Pancreas (tissue), 10 donors: Measurements from ENCODE around the gene SLC12A9. TPM values are rescaled to one million over a fixed set of nuclear protein-coding genes. Genes with fewer than 3 reads are reported as not detected.
A peak's percentile ranks its signal among the peaks of the same experiment; 100 is the strongest.

Experiments
- ATAC-seq, 4 donors: fragments of 200-7000 bp; cut with Tn5 transposase; one replicate each; pipeline versions ENCODE4 v1.8.0 to v1.9.1; 2020; ENCODE audit warnings: mild to moderate bottlenecking in 4 of 4, moderate library complexity in 4 of 4
- DNase-seq, 6 donors: peaks; one replicate each; pipeline ENCODE4 v3.0.0-alpha.2; 2020
- FAIRE-seq: peaks from 2 replicates; lab custom pipeline; 2012; peaks lifted over from hg19 to GRCh38; lab: Jason Lieb, UNC
- H3K27ac ChIP-seq, 4 donors: fragments of 200-600 bp; sonication (generic); 1 replicate in 3 of 4; 2 replicates in 1 of 4; pipeline versions ENCODE4 v1.5.0 to v1.8.0; 2020
- H3K27me3 ChIP-seq, 4 donors: fragments of 200-600 bp; one replicate each; pipeline ENCODE4 v1.8.0; 2021
- H3K36me3 ChIP-seq, 3 donors: fragments of 200-600 bp; sonication (generic) in 1 of 3; one replicate each; pipeline versions ENCODE4 v1.5.0 to v1.8.0; 2020 to 2021
- H3K4me1 ChIP-seq, 3 donors: fragments of 200-600 bp; one replicate each; pipeline ENCODE4 v1.8.0; 2021
- H3K4me3 ChIP-seq, 4 donors: fragments of 200-600 bp; sonication (generic) in 2 of 4; one replicate each; pipeline versions ENCODE4 v1.5.0 to v1.8.0; 2020 to 2021
- H3K9me3 ChIP-seq, 4 donors: fragments of 200-600 bp; one replicate each; pipeline ENCODE4 v1.8.0; 2021
- CTCF ChIP-seq, 4 donors: fragments of 200-600 bp; sonication (generic) in 3 of 4; IDR thresholded peaks; one replicate each; pipeline versions ENCODE4 v1.5.0 to v1.8.0; 2021; ENCODE audit warnings: antibody characterized with exemption in 4 of 4
- WGBS, 2 donors: extraction: QIAGEN DNeasy Blood & Tissue Kit; methylation state at CpG; one replicate each; pipeline ENCODE4 v1.1.7; 2013; 5-methylcytosine and 5-hydroxymethylcytosine counted together
- intact Hi-C, 3 donors: fragments of 100-400 bp; cut with DNase I; formaldehyde crosslinking; loops; one replicate each; pipeline versions ENCODE4 v1.11.1 to v1.14.2; 2022
- polyA plus RNA-seq, 2 donors: library from polyadenylated mRNA; stranded (reverse); fragments of 200-250 nt; gene quantifications; one replicate each; pipeline ENCODE4 v1.2.3, GENCODE V29; 2013
- total RNA-seq, 6 donors: library from RNA; stranded (reverse); fragmentation: NEBNext Ultra II Directional in 4 of 6; extraction: Animal tissue kit (Norgen Biotek cat#: 25700) in 4 of 6; gene quantifications; one replicate each; pipeline versions ENCODE4 v1.2.1 to v1.2.4, GENCODE V29; 2021 to 2023
- donor health status: healthy with polysubstance abuse.
- donor health status: DM: no; HTN: no; CAD: no; lungs with moderate emphysema.
- donor health status: DM: no; HTN: no; CAD: no.
- donor health status: control.
- donor health status: control.
- donor health status: Bipolar disorder and iron deficiency.
- donor health status: DM: yes; HTN: yes; CAD: no.
- donor health status: DM: no; HTN: no; CAD: no.
- donor health status: DM: no; HTN: no; CAD: no.
- donor health status: DM: yes; HTN: yes; CAD: no.

SLC12A9 gene
- total and polyA plus RNA-seq, 8 donors = 11.9 to 34.6 (median 15.3) TPM

DNA sequence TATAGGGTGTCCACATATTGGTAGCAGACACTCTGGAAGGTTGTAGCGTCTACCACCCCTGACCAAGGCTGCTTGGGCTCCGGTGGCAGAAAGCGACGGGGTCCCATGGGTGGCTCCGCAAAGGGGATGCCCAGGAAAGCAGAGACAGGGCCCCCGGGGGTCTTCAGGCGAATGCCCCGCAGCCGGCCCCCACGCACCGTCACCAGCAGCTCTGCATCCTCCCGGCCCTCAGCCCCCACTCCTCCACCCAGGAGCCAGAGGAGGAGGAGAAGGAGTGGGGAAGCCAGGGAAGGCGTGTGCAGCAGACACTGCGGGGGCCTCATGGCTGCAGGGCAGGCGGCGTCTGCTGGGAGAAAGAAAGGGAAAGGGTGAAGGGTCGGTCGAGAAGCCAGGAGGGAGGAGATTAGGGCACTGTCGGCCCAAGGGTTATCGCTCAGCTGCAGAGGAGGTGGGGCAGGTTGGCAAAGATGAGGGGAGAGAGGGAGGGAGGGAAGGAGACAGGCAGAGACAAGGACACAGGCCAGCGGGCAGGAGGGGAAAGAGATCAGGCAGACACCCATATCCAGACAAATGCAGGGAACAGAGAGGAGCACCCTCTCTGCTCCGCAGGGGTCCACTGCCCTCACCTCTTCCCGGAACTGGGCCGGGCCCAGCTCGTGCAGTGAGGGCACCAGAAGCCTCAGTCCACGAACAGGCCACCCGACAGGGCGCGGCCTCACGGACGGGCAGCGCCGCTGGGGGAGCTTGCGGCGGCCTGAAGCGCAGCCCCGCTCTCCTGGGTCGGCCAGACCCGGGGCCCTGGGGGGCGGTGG is 41.6 kb downstream of the SLC12A9 start:
- no peak for ATAC-seq
- Histone ChIP-seq H3K27ac (no peak overlapping the region), H3K27me3 (no peaks in the 10 kb centered on the region), H3K4me1 (peaks cover 0 to 13% (median 5%) of the 10 kb centered on the region in 3 donors), H3K36me3 (no peaks in the 10 kb centered on the region), H3K9me3 (no peaks in the 10 kb centered on the region), H3K4me3 (peak overlapping the region in 2 of 4 donors; percentile 60 to 67)
- no peak for TF ChIP-seq CTCF (IDR thresholded peaks at IDR 0.05)
- WGBS, 2 donors = 46 to 54% methylated on average over 35 to 40 of the region's 40 CpGs
- DNase-seq = peak in 2 of 6 donors; percentile 44 to 70
- FAIRE-seq = no peak
- intact Hi-C loops = loop anchor here in 2 of 3 donors (5.0 to 10.0 kb wide), 2 partner anchors 168 to 171 kb away; no protein-coding TSS in a partner anchor

DNA sequence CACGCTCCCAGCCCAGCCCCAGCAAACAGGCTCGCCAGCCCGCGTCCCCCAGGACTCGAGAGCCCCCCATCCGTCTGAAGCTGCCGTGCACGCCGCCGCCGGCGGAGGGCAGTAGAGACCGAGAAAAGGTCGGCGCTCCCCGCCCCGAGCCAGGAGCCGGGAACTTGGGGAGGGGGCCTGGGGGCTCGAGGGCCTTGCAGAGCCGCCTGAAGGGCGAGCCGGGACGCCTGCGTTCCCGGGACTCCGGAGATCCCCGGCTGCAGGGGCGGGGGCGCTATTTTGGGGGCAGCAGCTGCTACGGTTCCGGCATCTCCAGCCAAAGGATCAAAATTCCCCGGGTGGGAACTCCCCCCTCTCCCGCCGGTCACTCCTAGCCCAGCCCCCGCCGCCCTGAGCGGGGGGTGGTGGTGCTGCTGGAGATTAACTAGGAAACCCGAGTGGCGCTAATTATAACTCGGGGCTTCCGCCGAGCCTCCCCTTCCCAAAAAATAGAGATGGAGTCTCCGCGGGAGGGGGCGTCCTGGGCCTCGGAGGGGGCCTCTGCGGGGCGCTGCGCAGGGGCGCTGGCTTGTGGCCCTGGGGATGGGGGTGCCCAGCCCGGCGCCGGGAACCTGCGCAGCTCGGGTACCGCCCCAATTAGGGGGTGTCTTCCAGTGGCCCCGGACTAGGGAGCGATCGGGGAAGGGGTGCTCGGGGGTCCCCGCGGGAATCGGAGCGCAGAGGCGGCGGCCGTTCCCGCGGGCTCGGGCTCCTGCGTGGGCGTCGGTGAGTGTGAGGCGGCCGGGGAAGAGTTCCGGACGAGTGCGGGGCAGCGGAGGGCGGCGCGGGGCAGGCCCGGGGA is 42.6 kb downstream of the SLC12A9 start:
- ATAC-seq = peak; percentile 26 to 40 (median 36)
- H3K27ac ChIP-seq = peak overlapping the region in 1 of 4 donors; percentile 72
- peak; percentile 33 to 88 (median 70) for DNase-seq
- FAIRE-seq = no peak
- no peaks in the 10 kb centered on the region for H3K27me3 ChIP-seq
- TF ChIP-seq CTCF (IDR thresholded peaks at IDR 0.05) = peak; percentile 41 to 81 (median 74)
- H3K4me3 ChIP-seq = peak overlapping the region; percentile 17 to 67 (median 42)
- 1% methylated on average over 51 to 83 of the region's 83 CpGs for WGBS, 2 donors
- intact Hi-C loops = loop anchor here in 2 of 3 donors (5.0 to 10.0 kb wide), 2 partner anchors 167 to 170 kb away; no protein-coding TSS in a partner anchor
- H3K4me1 ChIP-seq = peaks cover 0 to 13% (median 5%) of the 10 kb centered on the region in 3 donors
- no peaks in the 10 kb centered on the region for H3K9me3 ChIP-seq
- no peaks in the 10 kb centered on the region for H3K36me3 ChIP-seq

DNA sequence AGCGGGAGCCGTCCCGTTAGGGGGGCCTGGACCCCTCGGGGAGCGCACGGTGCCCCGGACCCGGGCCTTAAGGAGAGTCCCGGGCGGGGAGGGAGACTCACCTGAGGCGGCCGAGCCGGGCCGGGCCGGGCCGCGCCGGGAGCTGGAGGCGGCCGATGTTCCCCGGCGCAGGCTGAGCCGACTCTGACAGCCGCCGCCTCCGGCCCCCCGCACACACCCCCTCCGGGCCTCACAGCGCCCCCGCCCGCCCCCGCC is 43.1 kb downstream of the SLC12A9 start, which contains the start of gene ACHE:
ACHE (minus strand) TSS at position 188 of the 255 bp plus-strand sequence. CDS start 1,656 bp downstream, outside the sequence.
- no peak for FAIRE-seq
- Histone ChIP-seq H3K4me1 (peaks cover 0 to 13% (median 5%) of the 10 kb centered on the region in 3 donors), H3K27me3 (no peaks in the 10 kb centered on the region), H3K9me3 (no peaks in the 10 kb centered on the region), H3K27ac (peak within 1 kb of the TSS in 2 of 4 donors; percentile 57 to 72), H3K36me3 (no peaks in the 10 kb centered on the region), H3K4me3 (peak within 1 kb of the TSS; percentile 17 to 67 (median 42))
- TF ChIP-seq CTCF (IDR thresholded peaks at IDR 0.05) = no peak
- peak in 3 of 6 donors; percentile 36 to 79 (median 73) for DNase-seq
- WGBS, 2 donors = 1 to 3% methylated on average over 14 to 32 of the region's 32 CpGs
- peak in 2 of 4 donors; percentile 25 to 47 for ATAC-seq
- intact Hi-C loops = loop anchor here in 1 of 3 donors (10.0 kb wide), 1 partner anchor 169 kb away; no protein-coding TSS in a partner anchor

DNA sequence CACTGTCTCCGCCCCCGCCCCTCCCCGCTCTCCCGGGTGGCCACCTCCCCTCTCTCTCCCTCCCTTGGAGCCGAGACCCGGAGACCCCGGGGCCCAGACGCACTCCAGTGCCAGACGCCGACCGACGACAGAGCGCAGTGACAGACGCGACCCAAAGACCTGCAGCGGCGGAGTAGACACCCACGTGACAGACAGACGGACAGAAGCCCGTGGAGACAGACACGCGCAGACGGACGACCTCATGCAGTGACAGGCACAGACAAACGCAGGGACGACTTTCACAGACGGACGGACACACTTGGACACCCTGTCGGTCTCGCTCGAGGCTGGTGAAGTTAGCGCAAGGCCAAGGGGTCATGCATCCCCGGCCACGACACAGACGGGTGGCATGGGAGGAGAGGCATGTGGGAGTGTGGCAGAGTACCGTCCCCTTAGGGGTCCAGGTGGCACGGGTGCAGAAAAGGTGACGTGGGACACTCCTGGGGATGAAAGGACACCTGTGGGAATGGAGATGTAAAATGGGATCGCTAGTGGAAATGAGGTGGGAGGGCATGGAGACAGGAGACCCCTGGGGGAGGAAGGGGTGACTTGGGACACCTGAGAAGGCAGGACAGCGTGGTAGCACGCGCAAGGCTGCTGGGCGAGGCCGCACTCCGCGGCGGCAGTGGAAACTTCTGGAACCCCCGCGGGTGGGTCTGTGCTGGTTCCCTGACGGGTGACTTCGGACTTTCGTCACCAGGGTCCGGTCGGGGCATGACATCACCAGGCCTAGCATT is 43.6 kb downstream of the SLC12A9 start:
- intact Hi-C loops = loop anchor here in 2 of 3 donors (2.0 to 10.0 kb wide), 2 partner anchors 165 to 169 kb away; no protein-coding TSS in a partner anchor
- Histone ChIP-seq H3K27me3 (no peaks in the 10 kb centered on the region), H3K36me3 (no peaks in the 10 kb centered on the region), H3K9me3 (no peaks in the 10 kb centered on the region), H3K4me1 (peaks cover 0 to 16% (median 5%) of the 10 kb centered on the region in 3 donors), H3K27ac (peak overlapping the region in 2 of 4 donors; percentile 57 to 72), H3K4me3 (peak overlapping the region in 2 of 4 donors; percentile 60 to 67)
- peak; percentile 46 to 81 (median 77) for DNase-seq
- WGBS, 2 donors = 6% methylated on average over 49 to 54 of the region's 54 CpGs
- TF ChIP-seq CTCF (IDR thresholded peaks at IDR 0.05) = no peak
- peak; percentile 33 to 66 (median 60) for ATAC-seq
- FAIRE-seq = no peak
